Testis (tissue), 3 donors: ENCODE data around the gene ATG9B. TPM values are rescaled to one million over a fixed set of nuclear protein-coding genes. Genes with fewer than 3 reads are reported as not detected.
A peak's percentile ranks its signal among the peaks of the same experiment; 100 is the strongest.

Experiments used
- DNase-seq: peaks from one replicate; pipeline ENCODE4 v3.0.0-alpha.2; 2019
- H3K27ac ChIP-seq, 2 donors: fragments of 200-600 bp; sonication (generic); one replicate each; pipeline ENCODE4 v1.5.1; 2019
- H3K27me3 ChIP-seq: fragments of 200-600 bp; sonication (generic); one replicate; pipeline ENCODE4 v1.5.1; 2019
- H3K36me3 ChIP-seq: fragments of 200-600 bp; sonication (generic); one replicate; pipeline ENCODE4 v1.5.1; 2017; ENCODE audit warnings: low read depth; ENCODE audit errors: missing control alignments
- H3K4me1 ChIP-seq: fragments of 200-600 bp; sonication (generic); one replicate; pipeline ENCODE4 v1.5.1; 2019
- H3K4me3 ChIP-seq, 2 donors: fragments of 200-600 bp; sonication (generic); one replicate each; pipeline ENCODE4 v1.5.1; 2017 to 2019
- H3K9me3 ChIP-seq: fragments of 200-600 bp; sonication (generic); one replicate; pipeline ENCODE4 v1.5.1; 2017
- POLR2A ChIP-seq: fragments of 450-650 bp; IDR thresholded peaks from one replicate; pipeline ENCODE4 v1.6.1; 2017; ENCODE audit warnings: antibody characterized with exemption, mild to moderate bottlenecking, moderate library complexity
- WGBS, 2 donors: methylation state at CpG; one replicate each; pipeline ENCODE4 v1.1.5; 2018; 5-methylcytosine and 5-hydroxymethylcytosine counted together
- intact Hi-C: fragments of 100-400 bp; cut with DNase I; formaldehyde crosslinking; loops from one replicate; pipeline ENCODE4 v1.15.1; 2023; ENCODE audit warnings: low total_unique reads
- polyA plus RNA-seq: library from polyadenylated mRNA; stranded (reverse); fragments of 350-450 nt; fragmentation: Illumina TruSeq; extraction: RNeasy Lipid Tissue Mini Kit (QIAGEN cat#74804); gene quantifications from one replicate; pipeline ENCODE4 v1.2.3, GENCODE V29; 2014; ENCODE audit warnings: low read depth, low replicate concordance; ENCODE audit not compliant: insufficient read depth
- total RNA-seq, 2 donors: library from RNA; depleted of rRNA; stranded (reverse); fragments of >200 nt; gene quantifications; one replicate each; pipeline ENCODE4 v1.2.3, GENCODE V29; 2016
- TF ChIP-seq, protein P1 (sequence below), 3 experiments: fragments of 450-650 bp in 2 of 3; fragments of 200-600 bp in 1 of 3; sonication (generic) in 1 of 3; IDR thresholded peaks; one replicate each; pipeline ENCODE4 v1.5.1; 2016 to 2019; ENCODE audit warnings: antibody characterized with exemption in 3 of 3, mild to moderate bottlenecking in 2 of 3, moderate library complexity in 1 of 3

ATG9B gene
- total and polyA plus RNA-seq, 3 donors from 2014 or later, result 14.9 to 29.7 (median 24.8) TPM

DNA sequence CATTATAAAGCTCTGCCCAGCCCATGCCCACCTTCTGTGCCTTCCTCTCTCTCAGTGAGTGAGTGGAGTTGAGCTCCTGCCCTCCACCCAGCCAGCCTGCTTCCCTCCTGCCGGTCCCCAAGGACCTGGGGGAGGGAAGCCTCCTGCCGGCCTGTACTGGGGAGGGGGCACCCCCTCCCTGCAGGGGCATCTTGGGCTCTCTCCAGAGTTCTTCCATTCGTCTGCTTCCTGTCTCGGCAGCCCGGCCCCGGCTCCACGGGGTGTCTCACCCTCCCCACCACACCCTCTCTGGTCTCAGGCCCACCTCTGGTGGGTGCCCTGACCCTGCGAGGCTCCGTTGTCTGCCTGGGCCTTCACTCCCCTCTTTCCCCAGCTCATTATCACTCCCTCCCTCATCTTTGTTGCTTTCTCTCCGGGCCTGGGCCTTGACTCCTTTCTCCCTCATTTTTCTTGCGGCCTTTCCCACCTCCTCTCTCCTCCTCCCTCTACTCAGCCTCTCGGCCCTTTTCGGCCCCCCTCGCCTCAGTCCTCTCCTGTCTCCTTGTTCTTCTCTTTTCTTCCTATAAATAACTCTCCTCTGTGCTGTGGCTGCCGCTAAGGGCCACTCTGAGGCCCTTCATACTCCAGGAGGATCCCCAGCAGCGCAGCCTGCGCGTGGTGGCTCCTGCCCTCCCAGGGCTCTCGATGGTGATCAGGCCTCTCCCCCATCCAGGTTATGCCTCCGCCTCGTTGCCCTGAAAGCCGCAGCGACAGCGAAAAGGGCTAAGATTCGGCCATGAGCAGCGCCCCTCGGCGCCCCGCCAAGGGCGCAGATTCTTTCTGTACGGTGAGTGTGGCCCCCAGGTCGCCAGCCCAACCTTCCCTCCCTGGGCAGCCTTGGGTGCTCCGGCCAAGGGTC, 37.2 kb upstream of the ATG9B start:
- no peaks in the 10 kb centered on the region for H3K9me3 ChIP-seq
- TF ChIP-seq POLR2A, result no peak
- TF ChIP-seq, protein P1, sequence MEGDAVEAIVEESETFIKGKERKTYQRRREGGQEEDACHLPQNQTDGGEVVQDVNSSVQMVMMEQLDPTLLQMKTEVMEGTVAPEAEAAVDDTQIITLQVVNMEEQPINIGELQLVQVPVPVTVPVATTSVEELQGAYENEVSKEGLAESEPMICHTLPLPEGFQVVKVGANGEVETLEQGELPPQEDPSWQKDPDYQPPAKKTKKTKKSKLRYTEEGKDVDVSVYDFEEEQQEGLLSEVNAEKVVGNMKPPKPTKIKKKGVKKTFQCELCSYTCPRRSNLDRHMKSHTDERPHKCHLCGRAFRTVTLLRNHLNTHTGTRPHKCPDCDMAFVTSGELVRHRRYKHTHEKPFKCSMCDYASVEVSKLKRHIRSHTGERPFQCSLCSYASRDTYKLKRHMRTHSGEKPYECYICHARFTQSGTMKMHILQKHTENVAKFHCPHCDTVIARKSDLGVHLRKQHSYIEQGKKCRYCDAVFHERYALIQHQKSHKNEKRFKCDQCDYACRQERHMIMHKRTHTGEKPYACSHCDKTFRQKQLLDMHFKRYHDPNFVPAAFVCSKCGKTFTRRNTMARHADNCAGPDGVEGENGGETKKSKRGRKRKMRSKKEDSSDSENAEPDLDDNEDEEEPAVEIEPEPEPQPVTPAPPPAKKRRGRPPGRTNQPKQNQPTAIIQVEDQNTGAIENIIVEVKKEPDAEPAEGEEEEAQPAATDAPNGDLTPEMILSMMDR (IDR thresholded peaks at IDR 0.05), result no peak
- H3K27me3 ChIP-seq, result no peaks in the 10 kb centered on the region
- 49 to 52% methylated on average over 22 to 33 of the region's 33 CpGs for WGBS, 2 donors
- no peaks in the 10 kb centered on the region for H3K36me3 ChIP-seq
- peak overlapping the region; percentile 2 to 98 for H3K27ac ChIP-seq
- peaks cover 45% of the 10 kb centered on the region for H3K4me1 ChIP-seq
- DNase-seq, result no peak
- peak overlapping the region in 1 of 2 donors; percentile 93 for H3K4me3 ChIP-seq
- intact Hi-C loops, result no loop called here

DNA sequence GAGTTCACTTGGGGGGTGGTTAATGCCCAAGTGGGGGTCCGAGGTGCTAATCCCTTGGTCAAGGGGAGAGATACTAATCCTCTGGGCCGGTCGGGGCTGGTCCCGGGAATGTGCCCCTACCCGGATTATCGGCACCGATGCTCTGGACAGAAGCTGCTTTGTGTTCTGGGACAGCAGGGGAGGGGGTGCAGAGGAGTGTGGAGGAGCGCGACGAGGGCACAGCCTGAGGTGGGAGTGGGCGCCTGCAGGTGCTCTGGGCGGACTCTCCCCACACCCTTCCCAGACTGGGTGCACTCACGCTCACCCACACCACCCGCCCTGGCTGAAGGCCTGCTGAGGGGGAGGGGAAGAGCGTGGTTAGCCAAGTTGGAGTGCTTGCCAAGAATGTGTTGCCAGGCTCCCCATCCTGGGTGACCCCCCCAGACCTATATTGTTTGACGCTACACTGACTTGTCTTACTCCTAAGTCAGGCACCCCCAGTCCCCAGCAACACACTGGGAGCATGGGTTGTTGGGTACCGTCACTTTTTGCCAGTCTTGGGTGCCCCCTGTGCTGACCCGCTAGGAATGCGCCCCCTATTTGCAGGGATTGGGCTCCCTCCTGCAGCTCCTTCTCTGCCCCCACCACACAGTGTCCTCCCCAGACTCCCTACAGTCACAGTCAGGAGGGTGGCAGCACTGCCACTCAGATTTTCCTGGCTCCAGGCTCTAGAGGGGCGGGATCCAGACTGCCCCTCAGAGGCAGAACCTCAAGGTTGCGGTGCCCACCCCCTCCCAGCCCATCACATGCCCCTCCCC, 36.3 kb upstream of the ATG9B start:
- intact Hi-C loops, result no loop called here
- peaks cover 45% of the 10 kb centered on the region for H3K4me1 ChIP-seq
- H3K27ac ChIP-seq, result peak overlapping the region; percentile 84 to 98
- 10 to 11% methylated on average over 11 to 21 of the region's 21 CpGs for WGBS, 2 donors
- H3K4me3 ChIP-seq, result peak overlapping the region; percentile 86 to 93
- no peaks in the 10 kb centered on the region for H3K9me3 ChIP-seq
- no peaks in the 10 kb centered on the region for H3K36me3 ChIP-seq
- no peaks in the 10 kb centered on the region for H3K27me3 ChIP-seq
- DNase-seq, result peak; percentile 71
- no peak for TF ChIP-seq POLR2A
- TF ChIP-seq, protein P1 (IDR thresholded peaks at IDR 0.05), result no peak

DNA sequence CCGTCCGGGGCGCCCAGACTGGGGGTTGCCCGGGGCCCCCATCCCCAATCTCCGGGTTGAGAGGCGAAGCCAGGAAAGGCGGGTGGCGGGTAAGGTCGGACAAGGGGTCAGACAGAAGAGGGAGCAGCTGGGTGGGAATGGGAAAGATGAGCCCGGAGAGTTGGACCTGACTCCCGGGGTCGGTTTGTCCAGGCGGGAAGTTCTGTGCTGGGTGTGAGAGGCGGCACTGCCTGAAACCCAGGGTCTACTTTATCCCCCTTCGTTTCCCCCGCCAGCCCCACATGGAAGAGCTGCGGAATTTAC, 35.8 kb upstream of the ATG9B start:
- intact Hi-C loops, result no loop called here
- H3K4me1 ChIP-seq, result peaks cover 45% of the 10 kb centered on the region

DNA sequence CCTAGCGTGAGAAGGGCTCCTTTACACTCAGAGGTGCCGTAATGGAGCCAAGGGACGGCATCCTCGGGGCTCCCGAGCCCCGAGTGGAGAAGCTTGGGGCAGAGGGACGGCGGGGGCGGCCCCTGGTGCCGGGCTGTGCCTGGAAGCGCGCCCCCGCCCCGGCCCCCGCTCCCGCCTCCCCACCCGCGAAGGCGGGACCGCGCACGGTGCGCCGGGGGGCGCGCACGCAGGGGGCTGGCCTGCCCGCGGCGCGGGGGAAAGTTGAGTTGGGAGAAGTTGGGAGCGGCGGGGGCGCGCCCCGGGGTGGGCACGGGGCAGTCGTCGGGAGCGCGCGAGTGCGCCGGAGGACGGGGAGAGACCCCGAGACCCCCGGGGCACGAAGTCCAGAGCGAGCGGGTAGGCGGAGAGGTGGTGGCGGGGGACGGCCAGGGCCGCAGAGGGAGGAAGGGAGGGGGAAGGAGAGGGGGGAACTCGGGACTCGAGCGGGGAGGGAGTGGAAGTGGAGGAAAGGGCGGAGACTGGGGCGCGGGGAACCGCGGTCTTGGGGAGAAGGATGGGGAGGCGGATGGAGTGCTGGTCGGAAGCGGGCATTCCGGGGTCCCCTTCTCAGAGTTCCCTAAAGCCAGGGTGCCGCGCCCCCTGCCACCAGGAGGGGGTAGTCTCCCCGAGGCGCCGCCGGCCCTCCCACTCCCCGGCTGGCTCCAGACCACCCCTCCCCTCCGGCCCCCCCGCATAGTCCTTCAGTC, 35.2 kb upstream of the ATG9B start, which contains the start of gene SLC4A2:
SLC4A2 (plus strand) TSS at position 223 of the 746 bp plus-strand sequence. CDS start 2,399 bp downstream, outside the sequence.
- H3K27ac ChIP-seq, result peak within 1 kb of the TSS; percentile 84 to 98
- peaks cover 45% of the 10 kb centered on the region for H3K4me1 ChIP-seq
- DNase-seq, result peak; percentile 89
- no peaks in the 10 kb centered on the region for H3K9me3 ChIP-seq
- intact Hi-C loops, result no loop called here
- H3K4me3 ChIP-seq, result peak within 1 kb of the TSS; percentile 86 to 93
- no peaks in the 10 kb centered on the region for H3K36me3 ChIP-seq
- 1% methylated on average over 14 to 64 of the region's 75 CpGs for WGBS, 2 donors
- no peaks in the 10 kb centered on the region for H3K27me3 ChIP-seq
- TF ChIP-seq, protein P1 (IDR thresholded peaks at IDR 0.05), result peak; percentile 18 to 51 (median 19)
- TF ChIP-seq POLR2A, result no peak

More for the DNA sequence above, 35.8 kb upstream of the ATG9B start:
- H3K36me3 ChIP-seq, result no peaks in the 10 kb centered on the region
- DNase-seq, result no peak
- H3K4me3 ChIP-seq, result peak overlapping the region; percentile 86 to 93
- no peaks in the 10 kb centered on the region for H3K27me3 ChIP-seq
- peak overlapping the region; percentile 84 to 98 for H3K27ac ChIP-seq
- no peak for TF ChIP-seq POLR2A
- TF ChIP-seq, protein P1 (IDR thresholded peaks at IDR 0.05), result peak in 1 of 3 experiments; percentile 5
- WGBS, 2 donors, result 1 to 2% methylated on average over 12 to 17 of the region's 17 CpGs
- no peaks in the 10 kb centered on the region for H3K9me3 ChIP-seq
